Rectal smooth muscle tissue (tissue), 1 donor: ENCODE measurements around the gene STARD7.
"Not testable (repeated sequence)": the region's sequence is repeated elsewhere in the genome, so short reads cannot be mapped to it uniquely, and the experiment has no call there.

Experiments
- H3K27ac ChIP-seq: one replicate; pipeline ENCODE4 v1.7.0; 2013; ENCODE audit warnings: low read depth, low read length, inconsistent platforms
- H3K27me3 ChIP-seq: one replicate; pipeline ENCODE4 v1.7.0; 2013; ENCODE audit warnings: low read length; ENCODE audit not compliant: control insufficient read depth, insufficient read depth
- H3K36me3 ChIP-seq: one replicate; pipeline ENCODE4 v1.7.0; 2013; ENCODE audit warnings: low read length; ENCODE audit not compliant: control insufficient read depth, insufficient read depth
- H3K4me1 ChIP-seq: one replicate; pipeline ENCODE4 v1.7.0; 2013; ENCODE audit warnings: low read length; ENCODE audit not compliant: control insufficient read depth, insufficient read depth
- H3K4me3 ChIP-seq: one replicate; pipeline ENCODE4 v1.7.0; 2013; ENCODE audit warnings: low read length
- H3K9ac ChIP-seq: one replicate; pipeline ENCODE4 v1.7.0; 2013; ENCODE audit warnings: low read length

STARD7 gene

DNA sequence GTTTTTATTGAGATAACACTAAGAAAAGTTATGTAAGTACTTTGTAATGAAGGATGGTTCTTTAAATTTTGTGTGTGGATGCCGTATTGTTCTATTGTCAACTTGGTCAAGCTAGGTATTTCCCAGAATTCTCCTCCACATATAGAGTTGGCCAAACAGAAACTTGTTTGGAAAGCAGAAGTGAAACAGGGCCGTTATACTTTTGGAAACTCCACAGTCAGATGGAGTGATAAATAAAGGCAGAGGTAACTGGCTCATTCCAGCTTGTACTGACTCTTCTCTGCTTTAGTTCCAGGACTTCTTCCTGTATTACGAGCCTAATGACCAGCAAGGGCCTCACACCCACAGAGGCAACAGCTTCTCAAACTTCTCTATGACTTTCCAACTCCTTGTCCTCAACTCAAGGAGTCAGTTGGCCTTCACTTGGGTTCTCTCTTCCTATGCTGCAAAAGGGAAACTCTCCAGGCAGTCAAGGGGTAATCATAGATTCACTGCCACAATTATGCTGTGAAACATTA, 16.4 kb upstream of the STARD7 start:
- Histone ChIP-seq H3K9ac (no peak overlapping the region), H3K36me3 (no peaks in the 10 kb centered on the region), H3K27ac (no peak overlapping the region)

DNA sequence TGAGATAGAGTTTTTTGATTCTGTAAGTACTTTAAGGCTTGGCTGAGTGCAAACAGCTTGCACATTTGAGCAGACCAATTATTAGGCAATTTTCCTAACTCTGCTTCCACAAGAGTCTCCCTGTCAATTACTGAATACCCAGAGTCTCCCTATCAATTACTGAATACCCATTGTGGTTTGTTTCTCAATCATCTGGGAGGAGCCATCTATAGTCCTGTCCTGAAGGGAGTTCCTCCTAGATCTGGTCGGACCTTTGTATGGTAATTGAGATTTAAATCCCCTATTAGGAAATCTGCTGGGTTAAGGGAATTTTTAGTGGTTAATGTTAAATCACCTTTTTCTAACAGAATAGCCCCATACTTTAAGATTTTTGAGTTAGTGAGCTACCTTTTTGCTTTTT, 12.5 kb upstream of the STARD7 start:
- H3K4me1 ChIP-seq, H3K27ac ChIP-seq, H3K27me3 ChIP-seq, H3K4me3 ChIP-seq, H3K36me3 ChIP-seq, H3K9ac ChIP-seq: not testable (repeated sequence)

More for the DNA sequence above, 16.4 kb upstream of the STARD7 start:
- no peaks in the 10 kb centered on the region for H3K27me3 ChIP-seq
- H3K4me1 ChIP-seq = no peaks in the 10 kb centered on the region
- H3K4me3 ChIP-seq = no peak overlapping the region

DNA sequence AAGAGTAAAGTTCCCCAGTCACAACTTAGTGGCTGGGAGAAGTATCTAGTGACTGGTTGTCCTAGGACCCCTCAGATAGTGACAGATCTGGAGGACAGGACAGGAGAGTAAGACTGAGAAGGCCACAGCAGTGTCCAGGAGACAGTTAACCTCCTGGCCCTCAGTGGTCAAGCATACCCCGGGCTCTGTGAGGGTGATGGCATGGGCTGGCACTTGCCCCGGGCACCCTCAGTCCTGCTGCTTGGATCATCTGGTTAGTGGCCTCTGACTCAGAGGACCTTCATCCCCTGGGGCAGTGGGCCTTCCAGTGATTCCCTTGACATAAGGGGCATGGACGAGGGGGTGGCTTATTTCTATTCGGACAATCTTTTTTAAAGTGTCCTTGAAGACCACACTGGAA, 11.3 kb upstream of the STARD7 start:
- not testable (repeated sequence) for H3K36me3 ChIP-seq, H3K9ac ChIP-seq, H3K4me3 ChIP-seq, H3K27ac ChIP-seq, H3K4me1 ChIP-seq, H3K27me3 ChIP-seq

DNA sequence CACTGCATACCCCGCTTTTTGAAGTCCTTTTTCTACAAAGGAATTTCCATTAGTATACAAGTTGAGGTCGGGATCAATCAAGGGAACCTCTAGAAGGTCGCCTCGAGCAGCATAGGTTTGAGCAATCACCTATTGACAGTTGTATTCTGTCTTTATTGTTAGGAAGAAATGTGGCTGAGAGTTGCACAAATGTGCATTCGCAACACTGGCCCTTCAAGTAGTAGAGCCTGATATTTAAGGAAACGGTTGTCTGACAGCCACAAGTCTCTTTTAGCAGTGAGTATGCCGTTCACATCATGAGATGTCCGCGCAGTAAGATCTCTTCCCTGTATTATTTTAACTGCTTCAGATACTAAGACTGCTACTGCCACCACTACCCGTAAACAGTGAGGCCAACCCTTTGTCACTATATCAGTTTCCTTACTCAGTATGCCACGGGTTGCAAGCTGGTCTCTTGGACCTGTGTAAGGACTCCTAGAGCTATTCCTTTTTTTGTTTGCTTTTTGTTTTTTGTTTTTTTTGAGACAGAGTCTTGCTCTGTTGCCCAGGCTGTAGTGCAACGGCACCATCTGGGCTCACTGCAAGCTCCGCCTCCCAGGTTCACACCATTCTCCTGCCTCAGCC, 10.0 kb upstream of the STARD7 start:
- Histone ChIP-seq H3K27me3 (no peaks in the 10 kb centered on the region), H3K9ac (no peak overlapping the region), H3K4me3 (no peak overlapping the region), H3K27ac (no peak overlapping the region), H3K4me1 (no peaks in the 10 kb centered on the region), H3K36me3 (no peaks in the 10 kb centered on the region)

DNA sequence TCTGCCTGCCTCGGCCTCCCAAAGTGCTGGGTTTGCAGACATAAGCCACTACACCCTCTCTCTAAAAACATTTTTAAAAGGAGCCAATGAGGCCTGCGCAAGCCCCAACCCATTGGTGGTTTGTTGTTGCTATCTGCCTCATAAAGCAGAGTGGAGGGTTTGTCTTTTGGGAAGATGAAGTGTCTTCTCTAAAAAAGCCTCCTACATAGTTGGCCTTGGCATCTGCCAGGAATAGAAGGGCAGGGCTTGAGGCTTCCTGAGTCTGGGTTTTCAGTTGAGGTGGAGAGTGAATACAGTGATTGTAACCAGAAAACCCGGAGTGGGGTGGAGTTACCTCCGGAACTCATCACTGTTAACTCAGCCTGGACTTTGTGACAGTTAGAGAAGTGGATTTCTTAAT, 5.9 kb upstream of the STARD7 start:
- Histone ChIP-seq H3K36me3 (no peaks in the 10 kb centered on the region), H3K4me1 (peaks cover under 1% of the 10 kb centered on the region), H3K4me3 (no peak overlapping the region), H3K9ac (no peak overlapping the region), H3K27ac (no peak overlapping the region), H3K27me3 (no peaks in the 10 kb centered on the region)

DNA sequence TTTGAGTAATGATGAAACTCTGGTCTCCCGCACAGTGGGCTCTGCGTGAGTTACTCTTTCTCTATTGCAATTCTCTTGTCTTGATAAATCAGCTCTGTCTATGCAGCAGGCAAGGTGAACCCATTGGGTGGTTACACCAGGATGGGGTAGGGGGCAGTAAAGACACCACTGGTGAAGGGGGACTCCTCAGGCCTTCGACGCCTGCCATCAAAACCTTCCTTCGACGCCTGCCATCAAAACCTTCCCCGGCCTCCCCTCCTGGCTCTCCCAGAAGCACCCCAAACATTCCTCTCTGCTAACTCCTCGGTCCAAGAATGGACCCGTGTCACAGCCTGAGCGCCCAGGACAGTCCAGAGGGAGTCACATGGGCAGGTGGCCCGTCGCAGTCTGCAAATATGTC, 4.8 kb upstream of the STARD7 start:
- Histone ChIP-seq H3K9ac (no peak overlapping the region), H3K27me3 (no peaks in the 10 kb centered on the region), H3K27ac (no peak overlapping the region), H3K36me3 (no peaks in the 10 kb centered on the region), H3K4me1 (peaks cover 5% of the 10 kb centered on the region), H3K4me3 (no peak overlapping the region)

DNA sequence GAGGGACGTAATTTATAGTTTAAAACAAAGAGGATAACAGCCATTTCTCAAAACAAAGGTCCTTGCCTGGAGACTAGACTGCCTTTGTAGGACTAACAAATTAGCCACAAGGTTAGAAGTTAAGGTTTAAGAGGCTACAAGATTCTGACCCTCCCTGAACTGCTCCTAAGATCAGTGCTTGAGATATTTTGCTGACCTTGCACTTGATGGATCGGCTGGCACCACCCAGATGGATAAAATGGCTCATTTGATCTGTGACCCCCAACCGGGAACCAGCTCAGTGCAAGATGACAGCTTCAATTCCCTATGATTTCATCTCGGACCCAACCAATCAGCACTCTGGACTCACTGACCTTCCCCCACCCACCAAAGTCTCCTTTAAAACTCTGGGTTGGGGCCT, 3.7 kb upstream of the STARD7 start:
- Histone ChIP-seq H3K27ac (no peak overlapping the region), H3K27me3 (no peaks in the 10 kb centered on the region), H3K4me3 (no peak overlapping the region), H3K36me3 (no peaks in the 10 kb centered on the region), H3K4me1 (peaks cover 9% of the 10 kb centered on the region), H3K9ac (no peak overlapping the region)

DNA sequence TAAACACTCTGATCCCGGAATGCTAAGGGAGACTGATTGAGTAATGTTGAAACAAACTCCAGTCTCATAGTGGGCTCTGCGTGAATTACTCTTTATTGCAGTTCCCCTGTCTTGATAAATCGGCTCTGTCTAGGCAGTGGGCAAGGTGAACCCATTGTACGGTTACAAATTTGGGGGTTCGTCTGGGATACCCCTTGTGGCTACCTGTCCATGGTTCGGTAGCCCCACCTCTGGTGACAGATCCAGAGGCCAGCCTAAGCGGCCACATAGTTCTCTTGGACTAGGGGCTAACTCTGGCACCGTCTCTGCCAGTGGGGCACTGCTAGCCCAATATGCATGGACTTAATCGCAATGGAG, 1.1 kb upstream of the STARD7 start:
- Histone ChIP-seq H3K27me3 (no peaks in the 10 kb centered on the region), H3K4me1 (peaks cover 29% of the 10 kb centered on the region), H3K36me3 (no peaks in the 10 kb centered on the region), H3K4me3 (peak overlapping the region; percentile 94), H3K27ac (no peak overlapping the region), H3K9ac (no peak overlapping the region)

DNA sequence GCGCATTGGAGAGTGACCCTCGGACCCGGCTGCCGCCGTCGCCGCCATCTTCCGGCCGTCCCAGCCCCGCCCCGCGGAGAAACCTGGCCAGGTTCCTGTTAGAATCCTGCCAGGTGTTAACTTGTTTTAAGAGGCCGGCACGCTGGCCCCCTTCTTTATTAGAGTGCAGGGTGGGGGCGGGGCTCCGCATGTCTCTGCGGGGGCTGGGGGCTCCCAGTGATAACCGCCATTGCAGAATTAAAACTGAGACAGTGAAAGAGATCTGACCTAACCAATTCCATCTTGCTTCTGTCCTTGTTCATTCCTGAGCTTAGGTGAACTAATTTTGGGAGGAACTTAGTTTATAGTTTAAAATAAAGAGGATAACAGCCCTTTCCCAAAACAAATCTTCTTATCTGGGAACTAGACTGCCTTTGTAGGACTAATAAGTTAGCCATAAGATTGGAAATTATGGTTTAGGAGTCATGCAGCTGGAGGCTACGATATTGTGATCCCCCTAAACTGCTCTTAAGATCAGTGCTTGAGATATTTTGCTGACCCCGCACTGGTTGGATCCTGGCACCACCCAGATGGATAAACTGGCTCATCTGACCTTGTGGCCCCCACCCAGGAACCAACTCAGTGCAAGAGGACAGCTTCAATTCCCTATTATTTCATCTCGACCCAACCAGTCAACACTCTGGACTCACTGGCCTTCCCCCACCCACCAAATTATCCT, 543 bp upstream of the STARD7 start:
- Histone ChIP-seq H3K27me3 (no peaks in the 10 kb centered on the region), H3K36me3 (no peaks in the 10 kb centered on the region), H3K9ac (no peak overlapping the region), H3K27ac (peak overlapping the region; percentile 95), H3K4me1 (peaks cover 31% of the 10 kb centered on the region), H3K4me3 (peak overlapping the region; percentile 94)

DNA sequence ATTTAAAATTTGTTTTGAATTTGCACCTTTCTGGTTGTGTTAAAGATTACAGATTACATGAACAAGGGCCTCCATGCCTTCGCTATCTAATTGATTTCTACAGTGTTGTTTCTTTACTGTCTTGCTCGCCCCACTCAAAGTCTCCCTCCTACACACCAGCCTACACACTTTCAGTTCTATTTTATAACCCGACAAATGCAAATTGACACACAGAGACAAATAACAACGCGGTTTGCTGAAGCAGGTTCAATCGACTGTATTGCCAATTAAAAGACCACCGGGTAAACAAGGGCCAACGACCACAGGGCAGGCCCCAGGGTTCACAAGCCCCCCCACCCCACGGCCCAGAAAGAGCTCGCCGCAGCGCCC, 869 bp downstream of the STARD7 start:
- Histone ChIP-seq H3K4me3 (peak overlapping the region; percentile 94), H3K27ac (peak overlapping the region; percentile 95), H3K4me1 (peaks cover 34% of the 10 kb centered on the region), H3K27me3 (no peaks in the 10 kb centered on the region), H3K9ac (peak overlapping the region; percentile 94), H3K36me3 (no peaks in the 10 kb centered on the region)

DNA sequence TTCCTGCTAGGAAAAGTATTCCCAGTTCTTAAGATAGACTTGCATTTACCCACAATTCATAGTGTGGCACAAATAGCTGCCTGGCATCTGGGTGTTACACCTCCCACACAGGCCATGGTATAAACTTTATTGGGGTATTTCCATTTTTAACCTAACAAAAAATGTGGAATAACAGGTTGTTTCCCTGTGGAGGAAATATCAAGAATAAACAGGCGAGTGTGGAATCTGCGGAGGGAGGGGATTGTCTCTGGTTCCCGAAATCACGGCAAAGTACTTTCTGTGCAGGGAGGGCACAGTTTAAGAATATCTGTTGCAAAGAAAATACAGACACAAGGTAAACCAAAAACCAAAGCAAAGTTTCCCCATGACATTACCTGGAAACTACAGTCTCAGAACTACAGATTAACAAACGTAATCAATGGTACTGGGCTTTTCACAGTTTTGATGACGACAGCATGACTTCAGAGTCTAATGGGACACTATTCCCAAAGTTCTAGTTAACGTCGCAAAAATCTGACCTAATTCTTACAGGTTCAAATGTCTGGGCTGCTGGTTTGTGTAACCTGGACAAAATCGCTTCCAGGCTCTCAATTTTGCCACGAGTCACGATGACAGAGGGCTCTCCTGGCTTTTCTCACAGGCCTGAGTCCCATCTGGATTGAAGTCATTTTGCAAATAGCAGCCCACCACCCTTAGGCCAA, 1.4 kb downstream of the STARD7 start:
- Histone ChIP-seq H3K27me3 (no peaks in the 10 kb centered on the region), H3K4me1 (peaks cover 34% of the 10 kb centered on the region), H3K36me3 (no peaks in the 10 kb centered on the region), H3K9ac (peak overlapping the region; percentile 94), H3K27ac (peak overlapping the region; percentile 95), H3K4me3 (peak overlapping the region; percentile 94)

DNA sequence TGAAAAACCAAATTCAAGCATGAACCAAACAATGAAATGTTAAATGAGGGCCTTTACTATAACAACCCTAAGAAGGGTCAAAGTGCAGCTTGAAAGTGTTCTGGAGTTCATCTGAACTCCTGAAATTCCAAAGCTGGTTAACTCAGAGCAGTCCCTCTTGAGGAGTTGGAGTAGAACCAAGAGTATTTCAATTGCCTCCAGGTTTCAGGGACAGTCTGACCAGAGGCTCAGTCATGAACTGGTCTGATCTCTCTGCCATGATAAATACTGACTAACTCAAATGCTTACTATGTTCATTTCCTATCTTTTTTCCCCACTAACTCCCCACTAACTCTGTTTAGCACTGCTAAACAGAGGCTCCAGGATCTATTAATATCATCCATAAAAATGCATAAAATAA, 2.7 kb downstream of the STARD7 start:
- Histone ChIP-seq H3K27me3 (no peaks in the 10 kb centered on the region), H3K36me3 (no peaks in the 10 kb centered on the region), H3K9ac (no peak overlapping the region), H3K4me3 (no peak overlapping the region), H3K4me1 (peaks cover 36% of the 10 kb centered on the region), H3K27ac (no peak overlapping the region)
